ENCODE data around the gene PPP2R5A. TPM values are rescaled to one million over a fixed set of nuclear protein-coding genes. Genes with fewer than 3 reads are reported as not detected.

Gene PPP2R5A
- polyA plus RNA-seq, 1 of the 3 experiments (the other 2 are of a cell fraction): 5.4 TPM

DNA sequence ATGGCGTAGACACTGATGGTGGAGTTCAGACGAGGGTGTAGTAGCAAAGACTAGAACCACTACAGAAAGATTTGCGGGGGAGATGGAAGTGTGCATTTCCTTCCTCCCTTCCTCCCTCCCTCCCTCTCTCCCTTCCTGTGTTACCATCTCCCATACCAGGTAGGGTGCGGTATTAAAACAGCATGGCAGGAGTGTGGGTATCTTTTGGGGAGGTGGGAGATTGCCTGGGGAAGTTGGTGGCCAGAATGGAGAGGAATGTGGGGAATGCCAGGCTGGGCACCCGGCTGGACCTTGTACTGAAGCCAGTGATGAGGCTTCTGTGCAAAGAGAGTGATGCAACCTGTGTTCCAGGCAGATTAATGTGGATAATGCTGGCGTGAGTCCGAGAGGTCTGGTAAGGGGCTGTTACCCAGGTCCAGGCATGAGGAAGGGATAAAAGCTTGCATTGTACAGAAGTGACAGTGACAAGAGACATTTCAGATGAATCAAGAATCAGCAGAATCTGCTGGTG lies 30.3 kb upstream of the PPP2R5A start:
- no peaks in the 10 kb centered on the region for H3K79me2 ChIP-seq (ENCODE audit: insufficient read depth)
- no peaks in the 10 kb centered on the region; a peak in 1 of 4 replicates for H3K4me1 ChIP-seq (ENCODE audit: control insufficient read depth in 1 of 2, insufficient read depth in 2 of 2, low read depth in 1 of 2, low read length in 1 of 2)
- H3K27me3 ChIP-seq (ENCODE audit: insufficient read depth): no peaks in the 10 kb centered on the region
- TF ChIP-seq CHD2 (IDR thresholded peaks at IDR 0.05; ENCODE audit: low read length, partially characterized antibody): no peak
- TF ChIP-seq, protein P1, sequence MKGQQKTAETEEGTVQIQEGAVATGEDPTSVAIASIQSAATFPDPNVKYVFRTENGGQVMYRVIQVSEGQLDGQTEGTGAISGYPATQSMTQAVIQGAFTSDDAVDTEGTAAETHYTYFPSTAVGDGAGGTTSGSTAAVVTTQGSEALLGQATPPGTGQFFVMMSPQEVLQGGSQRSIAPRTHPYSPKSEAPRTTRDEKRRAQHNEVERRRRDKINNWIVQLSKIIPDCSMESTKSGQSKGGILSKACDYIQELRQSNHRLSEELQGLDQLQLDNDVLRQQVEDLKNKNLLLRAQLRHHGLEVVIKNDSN (IDR thresholded peaks at IDR 0.05; ENCODE audit: borderline replicate concordance, low read depth): no peak
- TF ChIP-seq SMC3 (IDR thresholded peaks at IDR 0.05; ENCODE audit: low read depth, low read length): no peak
- no peak for TF ChIP-seq TEAD4 (IDR thresholded peaks at IDR 0.05; ENCODE audit: borderline replicate concordance, insufficient read depth)
- no peak for TF ChIP-seq MXI1 (IDR thresholded peaks at IDR 0.05; ENCODE audit: low read depth, low read length)
- no peak for TF ChIP-seq REST (IDR thresholded peaks at IDR 0.05; ENCODE audit: low read depth, low read length)
- TF ChIP-seq MEF2A (IDR thresholded peaks at IDR 0.05; ENCODE audit: borderline replicate concordance, low read depth): no peak
- TF ChIP-seq GABPA (IDR thresholded peaks at IDR 0.05; ENCODE audit: low read depth): no peak
- TF ChIP-seq FOXJ3 (CRISPR knock-in tag; IDR thresholded peaks at IDR 0.05): no peak
- no peak for TF ChIP-seq EP300 (IDR thresholded peaks at IDR 0.05; ENCODE audit: borderline replicate concordance in 1 of 2, low read depth in 1 of 2, low read length in 1 of 2)
- TF ChIP-seq ELF1 (IDR thresholded peaks at IDR 0.05): no peak
- no peak for TF ChIP-seq PBX3 (IDR thresholded peaks at IDR 0.05)
- TF ChIP-seq TCF12 (IDR thresholded peaks at IDR 0.05): no peak
- no peak for TF ChIP-seq RFX5 (IDR thresholded peaks at IDR 0.05; ENCODE audit: low read length)
- H3K4me2 ChIP-seq: no peak overlapping the region
- H3K9me3 ChIP-seq: no peaks in the 10 kb centered on the region
- POLR2A ChIA-PET: no interaction called here
- WGBS (ENCODE audit: low lambda C conversion rate): 65% methylated on average over 7 of the region's 7 CpGs
- no peaks in the 10 kb centered on the region for H3K36me3 ChIP-seq (replicated peaks in 1 of 2; ENCODE audit: control insufficient read depth in 1 of 2, insufficient read depth in 2 of 2, low read length in 1 of 2)
- H3F3A ChIP-seq (replicated peaks; ENCODE audit: insufficient read depth): no peaks in the 10 kb centered on the region
- no peak overlapping the region for H3K4me3 ChIP-seq (ENCODE audit: low read depth in 2 of 2, low read length in 1 of 2)
- H2AFZ ChIP-seq (ENCODE audit: low read depth): no peak overlapping the region
- H3K9ac ChIP-seq: no peak overlapping the region
- no peak overlapping the region for H3K27ac ChIP-seq (ENCODE audit: low read depth in 2 of 2, low read length in 1 of 2)
- peak; percentile 9 for DNase-seq
- H4K20me1 ChIP-seq (ENCODE audit: insufficient read depth): no peaks in the 10 kb centered on the region
- CTCF ChIA-PET: interaction anchor here (1.4 kb wide), 1 partner anchor 201 kb away, joined by 3 read pairs; no protein-coding TSS in a partner anchor
- H3K9me2 ChIP-seq: no peaks in the 10 kb centered on the region
